Measurements from ENCODE around the gene GOLGA8J.
"Not testable (repeated sequence)": the region's sequence is repeated elsewhere in the genome, so short reads cannot be mapped to it uniquely, and the experiment has no call there.

The GOLGA8J gene

GRCh38 chr15:30082655-30083054, at the start of gene GOLGA8J:
TSS of gene GOLGA8J (plus strand) at chr15:30082955. CDS start at chr15:30083053, 98 bp downstream.
- not testable (repeated sequence) for DNase-seq

DNA sequence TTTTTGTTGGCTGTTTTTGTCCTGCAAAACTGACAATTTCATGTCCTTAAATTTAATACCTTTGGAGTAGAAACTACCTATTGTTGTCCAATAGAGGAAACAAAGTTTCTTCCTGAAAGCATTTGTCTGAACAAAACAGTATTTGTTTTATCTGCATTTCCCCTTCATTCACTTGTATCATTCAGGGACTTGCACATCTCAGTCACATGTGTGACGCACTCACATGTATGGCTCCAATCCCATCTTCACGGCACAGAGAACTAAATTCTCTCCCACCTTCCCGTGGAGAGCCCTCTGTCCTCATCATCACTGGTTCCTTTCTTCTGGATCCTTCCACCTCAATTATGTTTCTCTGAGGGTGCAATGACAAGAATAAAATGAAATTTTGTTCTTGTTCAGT, 49.5 kb upstream of the GOLGA8J start:
- no peak for DNase-seq

GRCh38 chr15:30033763-30034162, 49.0 kb upstream of the GOLGA8J start:
- DNase-seq: no peak

DNA sequence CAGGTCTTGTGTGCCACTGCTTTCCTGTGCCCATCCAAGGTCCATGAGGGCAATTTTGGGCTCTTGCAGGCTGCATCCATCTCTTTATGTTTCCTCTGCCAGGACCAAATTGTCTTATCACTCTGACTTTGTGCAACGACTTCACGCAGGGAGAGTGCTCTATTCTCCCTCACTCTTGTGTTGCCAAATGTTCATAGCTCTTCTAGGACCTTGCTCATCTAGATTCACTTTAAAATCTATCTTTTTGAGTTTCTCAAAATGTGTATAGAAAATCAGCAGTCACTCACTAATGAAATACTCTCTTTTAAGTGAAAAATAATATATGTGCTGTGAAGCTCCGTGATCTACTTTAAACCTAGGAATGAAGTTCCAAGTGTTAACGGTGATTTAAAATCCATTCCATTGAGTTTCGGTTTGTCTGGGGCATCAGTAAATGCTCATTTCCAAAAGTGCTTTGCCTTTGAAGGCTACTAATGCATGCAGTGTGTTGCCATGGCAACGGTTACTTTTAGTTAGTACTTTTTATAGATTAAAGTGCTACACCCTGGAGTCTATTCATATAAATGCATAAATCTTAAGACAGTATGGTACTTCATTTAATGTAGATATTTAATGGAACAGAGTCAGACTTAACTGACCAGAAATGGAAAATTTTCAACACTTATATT, 46.6 kb upstream of the GOLGA8J start:
- no peak for DNase-seq

DNA sequence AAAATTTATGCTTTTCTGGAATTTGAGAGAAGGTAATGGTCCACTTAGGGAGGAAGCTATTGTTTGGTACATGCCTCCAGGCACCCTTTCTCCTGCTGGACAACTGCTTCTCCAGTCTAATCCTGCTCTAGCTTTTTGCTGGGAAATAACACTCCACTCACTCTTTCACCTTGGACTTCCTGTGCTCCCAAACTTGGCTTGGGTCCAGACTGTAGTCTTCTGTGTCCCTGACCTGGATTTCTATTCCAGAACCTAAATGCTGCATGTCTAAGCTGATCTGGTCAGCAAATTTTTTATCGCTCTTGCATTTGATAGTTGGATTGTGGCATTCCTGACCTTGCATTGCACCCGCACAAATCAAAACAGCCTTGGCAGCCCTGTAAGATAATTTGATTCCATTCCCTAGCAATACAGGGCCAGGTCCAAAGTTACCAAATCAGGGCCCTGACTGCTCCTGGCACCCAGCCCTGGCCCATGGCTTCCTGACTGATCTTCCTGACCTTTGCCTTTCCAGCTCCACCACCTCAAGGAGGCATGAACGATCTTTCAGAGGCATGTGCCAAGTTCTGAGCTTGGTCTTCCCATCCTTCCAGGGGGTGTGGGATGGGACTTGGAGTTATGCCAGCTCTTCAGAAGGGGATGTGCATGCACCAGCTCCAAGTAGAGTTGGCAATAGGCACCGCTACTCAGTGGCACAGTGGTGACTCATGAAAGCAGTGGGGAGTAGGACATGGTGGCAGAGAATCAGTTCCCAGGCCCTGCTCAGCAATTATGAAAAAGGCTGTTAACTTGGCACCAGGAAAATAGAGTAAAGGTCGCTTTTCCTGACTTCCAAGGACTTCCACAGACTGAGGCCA, 43.9 kb upstream of the GOLGA8J start:
- no peak for DNase-seq

GRCh38 chr15:30041868-30042267, 40.9 kb upstream of the GOLGA8J start:
- no peak for DNase-seq

DNA sequence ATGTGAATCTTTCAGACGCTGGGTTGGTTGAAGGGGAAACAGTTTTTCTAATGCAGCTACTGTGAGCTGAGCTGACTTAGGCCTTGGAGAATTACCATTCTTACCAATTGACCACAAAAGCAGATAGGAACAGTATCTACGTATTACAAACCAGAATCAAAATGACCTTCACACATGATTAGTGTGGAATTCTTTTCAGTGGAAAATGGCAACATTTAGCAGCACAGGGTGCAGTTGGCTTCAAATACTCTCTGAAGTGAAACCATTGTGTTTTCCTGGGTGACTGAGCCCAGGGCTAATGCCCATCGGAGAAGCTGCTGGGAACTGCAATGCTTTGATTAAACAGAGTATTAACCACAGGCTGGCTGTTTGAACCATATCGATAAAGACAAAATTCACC, 40.2 kb upstream of the GOLGA8J start:
- DNase-seq: no peak

GRCh38 chr15:30043211-30043655, 39.5 kb upstream of the GOLGA8J start:
- no peak for DNase-seq

DNA sequence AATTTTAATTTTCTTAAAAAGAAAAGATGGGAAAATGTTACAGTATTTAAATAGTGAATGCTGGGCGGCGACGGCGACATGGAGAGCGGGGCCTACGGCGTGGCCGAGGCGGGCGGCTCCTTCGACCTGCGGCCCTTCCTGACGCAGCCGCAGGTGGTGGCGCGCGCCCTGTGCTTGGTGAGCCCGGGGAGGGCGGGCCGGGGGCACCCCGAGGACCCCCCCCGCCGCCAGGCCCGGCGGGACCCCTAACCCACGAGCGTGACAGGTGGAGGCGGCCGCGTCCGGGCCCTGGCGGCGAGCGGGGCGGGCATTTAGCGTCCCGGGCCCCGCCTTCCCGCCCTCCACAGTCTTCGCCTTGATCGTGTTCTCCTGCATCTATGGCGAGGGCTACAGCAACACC, 38.4 kb upstream of the GOLGA8J start:
- DNase-seq: no peak

- DNase-seq: not testable (repeated sequence)
These were observed 37.9 kb upstream of the GOLGA8J start for GRCh38 chr15:30044826-30045225.

DNA sequence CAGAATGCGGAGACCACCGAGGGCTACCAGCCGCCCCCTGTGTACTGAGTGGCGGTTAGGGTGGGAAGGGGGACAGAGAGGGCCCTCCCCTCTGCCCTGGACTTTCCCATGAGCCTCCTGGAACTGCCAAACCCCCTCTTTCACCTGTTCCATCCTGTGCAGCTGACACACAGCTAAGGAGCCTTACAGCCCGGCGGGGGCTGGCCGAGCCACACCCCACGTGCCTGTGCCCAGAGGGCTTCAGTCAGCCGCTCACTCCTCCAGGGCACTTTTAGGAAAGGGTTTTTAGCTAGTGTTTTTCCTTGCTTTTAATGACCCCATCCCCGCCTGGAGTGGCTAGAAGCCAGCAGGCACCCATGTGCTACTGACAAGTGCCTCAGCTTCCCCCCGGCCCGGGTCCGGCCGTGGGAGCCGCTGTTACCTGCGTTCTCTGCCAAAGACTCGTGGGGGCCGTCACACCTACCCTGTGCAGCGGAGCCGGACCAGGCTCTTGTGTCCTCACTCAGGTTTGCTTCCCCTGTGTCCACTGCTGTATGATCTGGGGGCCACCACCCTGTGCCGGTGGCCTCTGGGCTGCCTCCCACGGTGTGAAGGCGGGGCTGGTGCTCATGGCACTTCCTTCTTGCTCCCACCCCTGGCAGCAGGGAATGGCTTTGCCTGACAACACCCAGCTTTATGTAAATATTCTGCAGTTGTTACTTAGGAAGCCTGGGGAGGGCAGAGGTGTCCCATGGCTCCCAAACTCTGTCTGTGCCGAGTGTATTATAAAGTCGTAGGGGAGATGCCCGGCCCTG, 37.3 kb upstream of the GOLGA8J start:
- DNase-seq: not testable (repeated sequence)

GRCh38 chr15:30046430-30046829, 36.3 kb upstream of the GOLGA8J start:
- no peak for DNase-seq

DNA sequence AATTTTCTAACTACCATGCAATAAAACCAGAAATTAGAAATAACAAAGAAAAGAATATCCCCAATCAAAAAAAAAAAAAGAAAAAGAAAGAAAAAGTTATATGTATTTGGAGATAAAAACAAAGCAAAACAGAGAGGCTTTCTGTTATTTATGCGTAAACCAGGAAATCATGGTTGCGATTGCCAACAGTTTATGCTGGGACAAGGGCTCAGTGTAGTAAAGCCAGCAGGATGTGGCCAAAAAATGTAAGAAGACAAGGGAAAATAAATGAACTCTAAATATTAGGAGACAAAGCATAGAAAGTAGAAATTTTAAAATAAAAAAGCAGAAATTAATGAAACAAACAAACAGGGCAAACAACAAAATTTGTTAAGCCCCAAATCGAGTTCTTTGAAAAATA, 27.2 kb upstream of the GOLGA8J start:
- DNase-seq: no peak

DNA sequence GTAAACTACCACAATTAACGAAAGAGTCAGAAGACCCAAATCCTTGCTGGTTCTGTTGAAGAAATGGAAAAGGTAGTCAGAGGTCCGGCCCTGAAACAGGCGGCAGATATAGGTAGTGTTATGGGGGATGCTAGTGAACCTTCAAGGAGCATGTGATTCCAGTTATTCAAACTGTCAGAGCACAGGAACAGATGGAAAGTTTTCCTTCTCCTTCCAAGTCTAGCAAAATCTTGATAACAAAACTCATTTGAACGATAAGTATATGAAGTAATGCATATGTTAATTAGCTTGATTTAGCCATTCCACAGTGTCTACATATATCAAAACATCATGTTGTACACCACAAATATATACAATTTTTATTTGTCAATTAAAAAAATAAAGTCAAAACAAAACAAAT, 26.6 kb upstream of the GOLGA8J start:
- no peak for DNase-seq

GRCh38 chr15:30059771-30060170, 23.0 kb upstream of the GOLGA8J start:
- no peak for DNase-seq

DNA sequence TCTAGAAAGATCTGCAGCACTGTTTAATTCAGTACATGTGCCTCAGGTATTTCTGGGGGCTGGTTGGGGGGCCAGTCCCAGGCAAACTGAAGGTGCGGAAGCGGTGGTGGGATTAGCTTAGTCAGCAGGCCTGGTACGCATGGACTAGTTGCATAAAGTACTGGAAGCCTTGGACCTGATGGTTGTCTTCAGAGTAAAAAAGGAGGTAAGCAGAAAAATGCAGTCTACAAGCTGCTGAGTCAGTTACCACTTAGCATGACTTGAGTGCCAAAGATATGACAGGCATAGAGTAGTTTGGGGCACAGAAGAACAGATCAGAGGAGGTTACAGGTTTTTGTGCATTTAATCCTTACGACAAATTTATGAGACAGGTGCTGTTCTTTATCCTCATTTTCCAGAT, 19.9 kb upstream of the GOLGA8J start:
- no peak for DNase-seq

DNA sequence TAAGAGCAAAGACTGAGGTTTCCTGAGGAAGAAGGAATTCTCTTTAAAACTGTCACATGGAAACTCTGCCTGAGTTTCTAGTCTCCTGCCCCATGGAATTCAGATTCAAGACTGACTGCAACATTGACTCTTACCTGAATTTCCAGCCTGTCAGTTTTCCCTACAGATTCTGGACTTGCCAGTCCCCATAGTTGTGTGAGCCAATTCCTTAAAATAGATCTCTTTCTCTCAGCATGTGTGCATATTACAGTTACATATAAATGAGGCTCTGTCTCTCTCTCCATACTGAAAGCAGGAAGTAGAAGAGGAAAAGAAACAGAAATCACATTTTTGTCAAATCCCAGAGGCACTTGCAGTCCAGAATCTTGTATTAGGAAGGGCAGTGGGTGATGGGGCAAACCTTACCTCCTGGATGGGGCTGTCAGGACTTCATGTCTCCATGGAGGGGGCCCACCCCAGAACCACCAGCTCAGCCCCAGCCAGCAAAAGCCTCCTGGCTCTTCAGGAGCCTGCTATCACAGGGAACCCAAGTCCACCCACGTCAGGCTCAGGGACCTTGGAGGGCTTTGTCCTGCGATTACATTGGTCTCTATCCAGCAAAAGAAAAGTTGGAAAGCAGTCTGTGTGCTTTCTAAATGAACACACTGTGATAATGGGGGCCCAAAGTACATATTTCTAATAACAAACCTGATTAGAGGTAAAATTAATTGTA, 18.8 kb upstream of the GOLGA8J start:
- no peak for DNase-seq

DNA sequence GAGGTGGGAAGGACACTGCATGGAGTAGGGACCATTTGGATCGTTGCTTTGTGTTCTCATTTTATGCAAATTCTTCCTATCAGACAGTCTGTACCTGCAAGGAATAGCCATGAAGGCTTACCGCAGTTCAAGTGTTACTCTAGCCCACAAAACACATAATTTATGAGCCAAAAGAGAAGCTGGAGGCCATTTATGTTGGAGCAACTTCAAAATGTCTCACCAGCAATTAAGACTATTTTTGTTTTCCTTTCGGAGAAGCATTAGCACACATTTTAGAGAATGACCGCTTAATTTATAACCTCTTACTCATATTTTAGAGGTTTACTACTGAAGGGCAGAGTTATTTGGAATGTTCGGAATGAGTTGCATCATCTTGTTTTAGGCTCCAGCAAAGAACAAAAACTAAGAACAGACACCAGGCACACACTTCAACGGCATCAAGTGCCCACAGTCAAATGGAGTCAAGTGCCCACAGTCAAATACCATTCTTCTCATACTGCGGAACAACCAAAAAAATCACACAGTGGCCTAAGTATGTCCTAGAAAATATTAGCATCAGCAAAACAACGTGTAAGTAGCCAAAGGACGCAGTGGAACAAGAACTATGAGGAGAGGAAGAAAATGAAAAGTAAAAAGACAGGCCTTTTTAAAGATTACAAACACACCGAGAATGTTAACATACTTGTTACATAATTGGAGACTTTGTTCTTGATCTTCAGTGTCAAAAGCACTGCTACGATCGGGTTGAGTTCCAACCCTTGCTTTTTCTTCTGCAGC, 17.5 kb upstream of the GOLGA8J start:
- no peak for DNase-seq

- no peak for DNase-seq
These were observed 14.4 kb upstream of the GOLGA8J start for GRCh38 chr15:30068326-30068725.

GRCh38 chr15:30072630-30073029, 10.1 kb upstream of the GOLGA8J start:
- DNase-seq: no peak

DNA sequence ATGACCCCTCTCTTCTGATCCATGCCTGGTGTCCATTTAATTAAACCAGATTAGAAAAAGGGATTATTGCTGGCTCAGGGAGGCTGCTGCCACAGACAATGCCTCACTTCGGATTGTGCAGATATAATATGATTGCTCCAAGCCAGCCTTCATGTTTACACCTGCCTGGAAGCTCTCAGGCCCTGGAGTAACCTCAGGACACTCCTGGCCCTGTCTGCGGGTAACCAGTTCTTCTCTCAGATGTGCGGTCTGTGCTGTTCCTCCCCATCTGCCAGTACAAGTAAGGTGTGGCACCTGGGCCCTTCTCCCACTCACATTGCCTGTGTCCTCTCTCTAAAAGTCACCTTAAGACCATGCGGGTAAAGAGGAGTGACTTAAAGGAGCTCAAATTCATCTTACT, 8.8 kb upstream of the GOLGA8J start:
- no peak for DNase-seq

- not testable (repeated sequence) for DNase-seq
These were observed 1.9 kb upstream of the GOLGA8J start for GRCh38 chr15:30080816-30081215.
